Nephron (organoid): ENCODE data around the gene PLAU.
A peak's percentile ranks its signal among the peaks of the same experiment; 100 is the strongest.

ENCODE experiments used
- H3K27ac Mint-ChIP-seq, 3 experiments: 2 replicates each; pipeline ENCODE4 v1.8.0; 2020; ENCODE audit warnings: mixed read lengths in 3 of 3, mild to moderate bottlenecking in 2 of 3, moderate library complexity in 1 of 3
- H3K27me3 Mint-ChIP-seq: 2 replicates; pipeline ENCODE4 v1.8.0; 2021; ENCODE audit warnings: low read depth, mild to moderate bottlenecking, moderate library complexity, mixed read lengths
- H3K36me3 Mint-ChIP-seq: 2 replicates; pipeline ENCODE4 v1.8.0; 2020; ENCODE audit warnings: low read depth, mixed read lengths
- H3K4me1 Mint-ChIP-seq: 2 replicates; pipeline ENCODE4 v1.8.0; 2020; ENCODE audit warnings: mixed read lengths
- H3K4me3 Mint-ChIP-seq, 3 experiments: 2 replicates each; pipeline ENCODE4 v1.8.0; 2020; ENCODE audit warnings: mild to moderate bottlenecking in 3 of 3, mixed read lengths in 3 of 3, moderate library complexity in 2 of 3
- H3K9me3 Mint-ChIP-seq: 2 replicates; pipeline ENCODE4 v1.8.0; 2020; ENCODE audit warnings: mixed read lengths
- CTCF ChIP-seq, 3 experiments: fragments of 200-600 bp; sonication (generic); IDR thresholded peaks; one replicate each; pipeline ENCODE4 v1.5.0; 2021; ENCODE audit warnings: antibody characterized with exemption in 3 of 3; ENCODE audit not compliant: unreplicated experiment in 3 of 3

PLAU gene

GRCh38 chr10:73875139-73875475 is 35.8 kb upstream of the PLAU start:
- Mint-ChIP-seq H3K27me3 (peaks cover 22% of the 10 kb centered on the region), H3K27ac (no peak overlapping the region), H3K9me3 (no peaks in the 10 kb centered on the region), H3K36me3 (peaks cover 14% of the 10 kb centered on the region), H3K4me1 (peaks cover 26% of the 10 kb centered on the region), H3K4me3 (peak overlapping the region; percentile 77 to 81 (median 80))
- TF ChIP-seq CTCF (IDR thresholded peaks at IDR 0.05; ENCODE audit: unreplicated experiment in 3 of 3): no peak

- Mint-ChIP-seq H3K4me1 (peaks cover 26% of the 10 kb centered on the region), H3K4me3 (peak overlapping the region; percentile 63 to 71 (median 66)), H3K9me3 (no peaks in the 10 kb centered on the region), H3K36me3 (peaks cover 5% of the 10 kb centered on the region), H3K27me3 (peaks cover 27% of the 10 kb centered on the region), H3K27ac (no peak overlapping the region)
- TF ChIP-seq CTCF (IDR thresholded peaks at IDR 0.05; ENCODE audit: unreplicated experiment in 3 of 3): no peak
Observed at GRCh38 chr10:73876157-73876556, 34.8 kb upstream of the PLAU start.

GRCh38 chr10:73876566-73876965 is 34.4 kb upstream of the PLAU start:
- Mint-ChIP-seq H3K9me3 (no peaks in the 10 kb centered on the region), H3K4me1 (peaks cover 26% of the 10 kb centered on the region), H3K27ac (no peak overlapping the region), H3K36me3 (peaks cover 5% of the 10 kb centered on the region), H3K4me3 (peak overlapping the region in 2 of 3 experiments; percentile 14 to 43), H3K27me3 (peaks cover 30% of the 10 kb centered on the region)
- no peak for TF ChIP-seq CTCF (IDR thresholded peaks at IDR 0.05; ENCODE audit: unreplicated experiment in 3 of 3)

- no peak for TF ChIP-seq CTCF (IDR thresholded peaks at IDR 0.05; ENCODE audit: unreplicated experiment in 3 of 3)
- Mint-ChIP-seq H3K27ac (no peak overlapping the region), H3K4me3 (peak overlapping the region in 2 of 3 experiments; percentile 13 to 43), H3K9me3 (no peaks in the 10 kb centered on the region), H3K27me3 (peaks cover 30% of the 10 kb centered on the region), H3K36me3 (peaks cover 5% of the 10 kb centered on the region), H3K4me1 (peaks cover 22% of the 10 kb centered on the region)
Observed at GRCh38 chr10:73876971-73877370, 34.0 kb upstream of the PLAU start.

- no peaks in the 10 kb centered on the region for H3K9me3 Mint-ChIP-seq
- peaks cover 30% of the 10 kb centered on the region for H3K27me3 Mint-ChIP-seq
- peaks cover 18% of the 10 kb centered on the region for H3K4me1 Mint-ChIP-seq
- no peak for TF ChIP-seq CTCF (IDR thresholded peaks at IDR 0.05; ENCODE audit: unreplicated experiment in 3 of 3)
- peaks cover 2% of the 10 kb centered on the region for H3K36me3 Mint-ChIP-seq
- H3K4me3 Mint-ChIP-seq: peak overlapping the region; percentile 13 to 43 (median 17)
- H3K27ac Mint-ChIP-seq: no peak overlapping the region
Observed at GRCh38 chr10:73877533-73878160, 33.3 kb upstream of the PLAU start.

- no peak for TF ChIP-seq CTCF (IDR thresholded peaks at IDR 0.05; ENCODE audit: unreplicated experiment in 3 of 3)
- no peaks in the 10 kb centered on the region for H3K36me3 Mint-ChIP-seq
- no peak overlapping the region for H3K27ac Mint-ChIP-seq
- H3K4me3 Mint-ChIP-seq: no peak overlapping the region
- H3K9me3 Mint-ChIP-seq: no peaks in the 10 kb centered on the region
- H3K4me1 Mint-ChIP-seq: peaks cover 12% of the 10 kb centered on the region
- H3K27me3 Mint-ChIP-seq: peaks cover 30% of the 10 kb centered on the region
Observed at GRCh38 chr10:73878365-73878764, 32.6 kb upstream of the PLAU start.
